Activated CD4-positive, CD25-positive, alpha-beta regulatory T cell treated with anti-CD3 and anti-CD28 coated beads, Interleukin-2, amount 50 U/mL, for 72 hours (primary cell): ENCODE data around the gene NKAPD1.
"Not testable (repeated sequence)": the region's sequence is repeated elsewhere in the genome, so short reads cannot be mapped to it uniquely, and the experiment has no call there.

Experiments used
- DNase-seq: peaks from one replicate; pipeline ENCODE4 v3.0.0; 2021

The NKAPD1 gene

GRCh38 chr11:112073941-112074811 lies at the start of gene NKAPD1, which contains the start of gene PIH1D2:
Gene NKAPD1 (plus strand): TSS chr11:112074299. CDS start chr11:112075575, 1,276 bp downstream.
Gene PIH1D2 (minus strand): TSS chr11:112074017. CDS start chr11:112073174, 843 bp downstream.
- peak; percentile 68 for DNase-seq

GRCh38 chr11:112024773-112025678 lies 49.1 kb upstream of the NKAPD1 start, which contains the start of gene DLAT:
Gene DLAT (plus strand): TSS chr11:112025408. CDS start chr11:112025473, 65 bp downstream.
- DNase-seq: peak; percentile 88

GRCh38 chr11:112025707-112026106 lies 48.4 kb upstream of the NKAPD1 start:
- no peak for DNase-seq

GRCh38 chr11:112026784-112027410 lies 47.2 kb upstream of the NKAPD1 start:
- not testable (repeated sequence) for DNase-seq

GRCh38 chr11:112029460-112029859 lies 44.6 kb upstream of the NKAPD1 start:
- no peak for DNase-seq

GRCh38 chr11:112033902-112034301 lies 40.2 kb upstream of the NKAPD1 start:
- DNase-seq: no peak

GRCh38 chr11:112037527-112037926 lies 36.6 kb upstream of the NKAPD1 start:
- no peak for DNase-seq

GRCh38 chr11:112042161-112042960 lies 31.7 kb upstream of the NKAPD1 start:
- no peak for DNase-seq

GRCh38 chr11:112042961-112043304 lies 31.2 kb upstream of the NKAPD1 start:
- no peak for DNase-seq

GRCh38 chr11:112044961-112045360 lies 29.1 kb upstream of the NKAPD1 start:
- no peak for DNase-seq

- not testable (repeated sequence) for DNase-seq
Observed at GRCh38 chr11:112046647-112047046, 27.5 kb upstream of the NKAPD1 start.

- DNase-seq: not testable (repeated sequence)
Observed at GRCh38 chr11:112048256-112048655, 25.8 kb upstream of the NKAPD1 start.

GRCh38 chr11:112049777-112050176 lies 24.3 kb upstream of the NKAPD1 start:
- DNase-seq: no peak

GRCh38 chr11:112050721-112051120 lies 23.4 kb upstream of the NKAPD1 start:
- DNase-seq: no peak

- no peak for DNase-seq
Observed at GRCh38 chr11:112051768-112052167, 22.3 kb upstream of the NKAPD1 start.

- no peak for DNase-seq
Observed at GRCh38 chr11:112057170-112057569, 16.9 kb upstream of the NKAPD1 start.

- no peak for DNase-seq
Observed at GRCh38 chr11:112058103-112058502, 16.0 kb upstream of the NKAPD1 start.

GRCh38 chr11:112062923-112063322 lies 11.2 kb upstream of the NKAPD1 start:
- no peak for DNase-seq

GRCh38 chr11:112082729-112083128 lies 8.6 kb downstream of the NKAPD1 start:
- DNase-seq: no peak

GRCh38 chr11:112085822-112086421 lies 11.8 kb downstream of the NKAPD1 start:
- DNase-seq: peak; percentile 47

GRCh38 chr11:112086422-112087191 lies 12.5 kb downstream of the NKAPD1 start, which contains the start of the genes SDHD and TIMM8B:
Gene SDHD (plus strand): TSS chr11:112086873. CDS start chr11:112086908, 35 bp downstream.
Gene TIMM8B (minus strand): TSS chr11:112086756. CDS start chr11:112086723, 33 bp downstream.
- peak; percentile 91 for DNase-seq
